Natural killer cell (primary cell): Measurements from ENCODE around the gene ZNF787. TPM values are rescaled to one million over a fixed set of nuclear protein-coding genes. Genes with fewer than 3 reads are reported as not detected.
"Not testable (repeated sequence)": the region's sequence is repeated elsewhere in the genome, so short reads cannot be mapped to it uniquely, and the experiment has no call there.

ENCODE experiments used
- ATAC-seq, 3 donors: fragments of 150-1000 bp in 2 of 3; fragments of 200-7000 bp in 1 of 3; cut with Tn5 transposase; 1 replicate in 1 of 3; 2 replicates in 2 of 3; pipeline ENCODE4 v1.10.0; 2021; ENCODE audit warnings: mild to moderate bottlenecking in 2 of 3, moderate library complexity in 2 of 3
- DNase-seq, 2 donors: peaks; one replicate each; pipeline versions ENCODE4 v3.0.0 to v3.0.0-alpha.2; 2013 to 2021; ENCODE audit warnings: mixed read lengths in 1 of 2
- H3K27ac ChIP-seq: one replicate; pipeline ENCODE4 v1.5.1; 2013; ENCODE audit warnings: mild to moderate bottlenecking, low read length
- H3K27me3 ChIP-seq: one replicate; pipeline ENCODE4 v1.6.1; 2013; ENCODE audit warnings: low read length; ENCODE audit not compliant: control insufficient read depth, insufficient read depth
- H3K36me3 ChIP-seq: one replicate; pipeline ENCODE4 v1.6.1; 2013; ENCODE audit warnings: low read length; ENCODE audit not compliant: control insufficient read depth, insufficient read depth
- H3K4me1 ChIP-seq: one replicate; pipeline ENCODE4 v1.6.1; 2013; ENCODE audit warnings: low read length; ENCODE audit not compliant: control insufficient read depth, insufficient read depth
- H3K4me3 ChIP-seq: one replicate; pipeline ENCODE4 v1.5.1; 2013; ENCODE audit warnings: low read length
- H3K9me3 ChIP-seq: one replicate; pipeline ENCODE4 v1.6.1; 2013; ENCODE audit warnings: low read length; ENCODE audit not compliant: control insufficient read depth, insufficient read depth
- H3K27ac Mint-ChIP-seq, 2 donors: one replicate each; pipeline ENCODE4 v1.8.0; 2022; ENCODE audit warnings: mild to moderate bottlenecking in 2 of 2, mixed read lengths in 2 of 2, moderate library complexity in 1 of 2
- H3K27me3 Mint-ChIP-seq, 2 donors: one replicate each; pipeline ENCODE4 v1.8.0; 2022; ENCODE audit warnings: low read depth in 2 of 2, mixed read lengths in 2 of 2
- H3K36me3 Mint-ChIP-seq: one replicate; pipeline ENCODE4 v1.8.0; 2022; ENCODE audit warnings: mixed read lengths
- H3K4me1 Mint-ChIP-seq, 2 donors: one replicate each; pipeline ENCODE4 v1.8.0; 2022; ENCODE audit warnings: mixed read lengths in 2 of 2
- H3K4me3 Mint-ChIP-seq: one replicate; pipeline ENCODE4 v1.8.0; 2022; ENCODE audit warnings: mild to moderate bottlenecking, moderate library complexity, mixed read lengths
- H3K9me3 Mint-ChIP-seq, 2 donors: one replicate each; pipeline ENCODE4 v1.8.0; 2022; ENCODE audit warnings: mixed read lengths in 2 of 2
- CTCF ChIP-seq: fragments of 200-600 bp; IDR thresholded peaks from one replicate; pipeline ENCODE4 v1.8.0; 2022; ENCODE audit warnings: antibody characterized with exemption
- WGBS: methylation state at CpG from one replicate; pipeline ENCODE4 v1.1.7; 2013; ENCODE audit warnings: missing lambda C conversion rate; ENCODE audit not compliant: insufficient coverage; 5-methylcytosine and 5-hydroxymethylcytosine counted together
- intact Hi-C: fragments of 100-400 bp; cut with micrococcal nuclease; formaldehyde crosslinking; loops from one replicate; pipeline ENCODE4 v1.14.2; 2022
- total RNA-seq, 4 donors: library from RNA; stranded (reverse); fragments of 120-200 nt in 1 of 4; gene quantifications; one replicate each; pipeline versions ENCODE4 v1.2.3 to v1.2.4, GENCODE V29; 2013 to 2022

The ZNF787 gene
- total RNA-seq, 3 donors from 2014 or later (not counting 1 experiment from before 2014, with no cell fraction given) = 23.9 to 42.0 (median 36.9) TPM

GRCh38 chr19:56107626-56108351, 13.3 kb downstream of the ZNF787 start:
- WGBS = 81% methylated on average over 27 of the region's 27 CpGs
- Mint-ChIP-seq H3K4me1 (peaks cover 38 to 58% of the 10 kb centered on the region in 2 donors), H3K27ac (peak overlapping the region in 1 of 2 donors; percentile 86), H3K36me3 (no peaks in the 10 kb centered on the region), H3K4me3 (no peak overlapping the region), H3K27me3 (no peaks in the 10 kb centered on the region), H3K9me3 (no peaks in the 10 kb centered on the region)
- TF ChIP-seq CTCF = no peak
- no peaks in the 10 kb centered on the region for H3K9me3 ChIP-seq
- peaks cover 4% of the 10 kb centered on the region for H3K36me3 ChIP-seq
- ATAC-seq (no peak), DNase-seq (no peak)
- no peaks in the 10 kb centered on the region for H3K27me3 ChIP-seq
- intact Hi-C loops = loop anchor here (10.0 kb wide), 1 partner anchor 67 kb away; the partner anchor contains the start of gene GALP
- H3K4me3 ChIP-seq = no peak overlapping the region
- H3K4me1 ChIP-seq = peaks cover 71% of the 10 kb centered on the region
- no peak overlapping the region for H3K27ac ChIP-seq

- H3K36me3 Mint-ChIP-seq = no peaks in the 10 kb centered on the region
- ATAC-seq = no peak
- DNase-seq = no peak
Observed at GRCh38 chr19:56106993-56107392, 14.1 kb downstream of the ZNF787 start.

GRCh38 chr19:56106397-56106849, 14.7 kb downstream of the ZNF787 start:
- no peak for TF ChIP-seq CTCF
- Mint-ChIP-seq H3K4me1 (peaks cover 24 to 52% of the 10 kb centered on the region in 2 donors), H3K36me3 (no peaks in the 10 kb centered on the region), H3K27ac (peak overlapping the region; percentile 60 to 75), H3K4me3 (peak overlapping the region; percentile 60), H3K9me3 (no peaks in the 10 kb centered on the region), H3K27me3 (no peaks in the 10 kb centered on the region)
- no peaks in the 10 kb centered on the region for H3K9me3 ChIP-seq
- intact Hi-C loops = loop anchor here (10.0 kb wide), 1 partner anchor 68 kb away; the partner anchor contains the start of gene GALP
- no peak overlapping the region for H3K4me3 ChIP-seq
- H3K27me3 ChIP-seq = no peaks in the 10 kb centered on the region
- no peak overlapping the region for H3K27ac ChIP-seq
- peaks cover 15% of the 10 kb centered on the region for H3K36me3 ChIP-seq
- DNase-seq (no peak), ATAC-seq (no peak)
- WGBS = 69% methylated on average over 27 of the region's 27 CpGs
- peaks cover 58% of the 10 kb centered on the region for H3K4me1 ChIP-seq

More at GRCh38 chr19:56106993-56107392, 14.1 kb downstream of the ZNF787 start:
- Histone ChIP-seq H3K36me3 (peaks cover 10% of the 10 kb centered on the region), H3K27me3 (no peaks in the 10 kb centered on the region), H3K9me3 (no peaks in the 10 kb centered on the region), H3K4me3 (no peak overlapping the region), H3K4me1 (peaks cover 63% of the 10 kb centered on the region), H3K27ac (no peak overlapping the region)
- peak overlapping the region in 1 of 2 donors; percentile 75 for H3K27ac Mint-ChIP-seq
- WGBS = 89% methylated on average over 10 of the region's 11 CpGs
- H3K4me3 Mint-ChIP-seq = no peak overlapping the region
- TF ChIP-seq CTCF = no peak
- no peaks in the 10 kb centered on the region for H3K27me3 Mint-ChIP-seq
- intact Hi-C loops = loop anchor here (10.0 kb wide), 1 partner anchor 68 kb away; the partner anchor contains the start of gene GALP
- peaks cover 30 to 54% of the 10 kb centered on the region in 2 donors for H3K4me1 Mint-ChIP-seq
- H3K9me3 Mint-ChIP-seq = no peaks in the 10 kb centered on the region

- DNase-seq, H3K27me3 Mint-ChIP-seq, H3K36me3 Mint-ChIP-seq, H3K9me3 Mint-ChIP-seq, H3K4me3 ChIP-seq, H3K9me3 ChIP-seq, H3K27ac ChIP-seq, ATAC-seq, H3K27me3 ChIP-seq: not testable (repeated sequence)
- Mint-ChIP-seq H3K27ac (peak overlapping the region; percentile 60 to 75), H3K4me3 (peak overlapping the region; percentile 60), H3K4me1 (peaks cover 21 to 51% of the 10 kb centered on the region in 2 donors)
- intact Hi-C loops = loop anchor here (10.0 kb wide), 1 partner anchor 69 kb away; the partner anchor contains the start of gene GALP
- Histone ChIP-seq H3K4me1 (peaks cover 52% of the 10 kb centered on the region), H3K36me3 (peaks cover 20% of the 10 kb centered on the region)
- 96% methylated on average over 61 of the region's 61 CpGs for WGBS
Observed at GRCh38 chr19:56105831-56106396, 15.2 kb downstream of the ZNF787 start.
